ENCODE data around the gene IL1R1.
"Not testable (repeated sequence)": the region's sequence is repeated elsewhere in the genome, so short reads cannot be mapped to it uniquely, and the experiment has no call there.

IL1R1 gene

DNA sequence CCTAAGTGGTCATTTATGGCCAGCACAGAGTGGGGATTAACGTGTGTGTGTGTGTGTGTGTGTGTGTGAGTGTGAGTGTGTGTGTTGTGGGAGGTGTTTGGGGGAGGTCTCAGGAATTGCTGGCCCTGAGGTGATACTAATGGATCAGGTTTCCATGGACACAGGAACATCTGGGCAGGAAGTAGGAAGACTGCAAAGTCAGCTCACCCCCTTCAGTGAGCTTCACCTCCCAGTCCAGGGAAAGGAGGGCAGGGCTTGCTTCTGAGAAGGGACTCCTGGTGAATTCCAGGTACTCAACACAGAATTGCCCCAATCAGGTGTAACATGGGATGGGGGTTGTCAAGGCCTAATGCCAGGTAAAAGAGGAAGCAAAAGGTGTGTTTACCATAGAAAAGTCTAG lies 30.3 kb upstream of the IL1R1 start:
- peak; percentile 46 for DNase-seq

DNA sequence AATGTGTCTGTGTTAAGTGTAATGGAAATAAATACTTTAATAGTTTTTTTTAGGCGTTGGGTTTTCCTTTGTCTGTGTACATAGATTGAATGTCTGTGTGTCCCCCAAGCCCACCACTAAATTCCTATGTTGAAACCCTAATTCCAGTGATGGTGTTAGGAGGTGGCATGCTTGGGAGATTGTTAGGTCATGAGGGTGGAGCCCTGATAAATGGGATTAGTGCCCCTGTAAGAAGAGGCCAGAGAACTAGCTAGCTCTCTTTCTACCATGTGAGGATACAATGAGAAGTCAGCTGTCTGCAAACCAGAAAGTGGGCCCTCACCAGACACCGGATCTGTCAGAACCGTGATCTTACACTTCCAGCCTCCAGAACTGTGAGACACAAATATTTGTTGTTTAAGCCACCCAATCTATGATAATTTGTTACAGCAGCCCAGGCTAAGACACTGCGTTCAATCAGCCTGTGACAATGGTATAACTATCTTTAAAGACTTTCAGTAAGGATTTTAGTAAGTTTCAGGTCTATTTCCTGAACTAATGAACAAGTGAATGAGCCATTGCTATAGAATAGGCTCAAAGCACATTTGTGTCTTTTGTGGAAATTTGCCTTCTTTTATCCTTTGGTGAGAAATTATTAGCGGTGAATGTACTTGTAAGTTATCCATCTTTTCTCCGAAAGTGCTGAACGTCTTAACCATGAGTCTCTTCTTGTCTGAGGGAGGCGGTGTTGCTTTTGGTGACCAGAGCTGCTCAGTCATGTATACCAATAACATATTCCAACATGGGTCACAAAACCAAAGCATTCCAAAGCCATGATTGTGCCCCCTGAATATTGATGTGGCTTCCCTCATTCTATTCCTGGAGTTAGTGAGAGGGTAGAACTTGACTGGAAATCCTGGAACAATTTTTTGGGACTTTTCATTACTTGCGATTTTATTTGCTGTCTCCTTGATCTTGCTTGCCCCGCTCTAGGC lies 29.6 kb upstream of the IL1R1 start:
- no peak for DNase-seq

DNA sequence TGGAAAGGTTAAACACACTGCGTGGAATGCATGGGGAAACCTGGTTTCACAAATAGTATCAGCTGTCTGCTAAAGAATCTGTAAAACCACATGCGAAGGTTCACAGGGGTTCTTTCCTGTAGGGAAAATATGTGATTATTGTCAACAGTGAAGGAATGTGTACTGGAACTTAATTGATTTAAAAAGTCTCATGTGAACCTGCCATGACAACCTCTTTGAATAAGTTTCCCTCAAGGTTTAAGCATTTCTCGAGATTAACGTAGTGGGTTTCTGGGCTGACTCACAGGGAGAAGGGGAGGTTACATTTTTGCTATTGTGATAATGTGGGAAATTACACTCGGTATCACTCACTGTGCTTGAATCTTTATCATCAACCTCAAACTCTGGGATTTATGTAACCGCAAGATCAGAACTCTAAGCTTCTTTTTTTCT lies 28.2 kb upstream of the IL1R1 start:
- no peak for DNase-seq

DNA sequence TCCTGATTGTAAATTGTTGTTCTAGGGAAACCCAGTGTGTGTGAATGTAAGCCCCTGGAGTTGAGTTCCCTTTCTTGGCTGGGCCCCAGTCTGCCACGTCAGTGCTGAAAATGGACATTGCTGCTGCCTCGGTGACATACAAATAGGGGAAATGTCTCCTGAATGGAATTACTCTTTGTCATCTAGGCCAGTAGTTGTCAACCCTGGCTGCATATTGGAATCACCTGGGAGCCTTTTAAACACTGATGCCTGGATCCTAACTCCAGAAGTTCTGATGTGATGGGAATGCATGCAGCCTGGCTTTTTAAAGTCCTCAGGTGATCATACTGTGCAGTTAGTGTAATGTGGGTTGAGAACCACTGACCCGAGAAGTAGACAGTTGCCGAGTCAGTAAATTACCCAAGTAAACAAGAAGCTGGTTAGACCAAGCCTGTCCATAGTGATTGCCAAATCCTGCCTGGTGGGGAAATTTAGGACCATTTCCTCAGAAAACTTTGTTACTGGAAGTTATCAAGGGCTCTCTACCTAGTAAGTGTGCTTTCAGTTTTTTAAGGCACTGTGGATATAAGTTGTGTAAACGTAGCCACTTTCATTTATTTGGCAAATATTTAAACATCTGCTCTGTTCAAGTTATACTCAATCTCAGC lies 27.6 kb upstream of the IL1R1 start:
- DNase-seq, result peak; percentile 34

DNA sequence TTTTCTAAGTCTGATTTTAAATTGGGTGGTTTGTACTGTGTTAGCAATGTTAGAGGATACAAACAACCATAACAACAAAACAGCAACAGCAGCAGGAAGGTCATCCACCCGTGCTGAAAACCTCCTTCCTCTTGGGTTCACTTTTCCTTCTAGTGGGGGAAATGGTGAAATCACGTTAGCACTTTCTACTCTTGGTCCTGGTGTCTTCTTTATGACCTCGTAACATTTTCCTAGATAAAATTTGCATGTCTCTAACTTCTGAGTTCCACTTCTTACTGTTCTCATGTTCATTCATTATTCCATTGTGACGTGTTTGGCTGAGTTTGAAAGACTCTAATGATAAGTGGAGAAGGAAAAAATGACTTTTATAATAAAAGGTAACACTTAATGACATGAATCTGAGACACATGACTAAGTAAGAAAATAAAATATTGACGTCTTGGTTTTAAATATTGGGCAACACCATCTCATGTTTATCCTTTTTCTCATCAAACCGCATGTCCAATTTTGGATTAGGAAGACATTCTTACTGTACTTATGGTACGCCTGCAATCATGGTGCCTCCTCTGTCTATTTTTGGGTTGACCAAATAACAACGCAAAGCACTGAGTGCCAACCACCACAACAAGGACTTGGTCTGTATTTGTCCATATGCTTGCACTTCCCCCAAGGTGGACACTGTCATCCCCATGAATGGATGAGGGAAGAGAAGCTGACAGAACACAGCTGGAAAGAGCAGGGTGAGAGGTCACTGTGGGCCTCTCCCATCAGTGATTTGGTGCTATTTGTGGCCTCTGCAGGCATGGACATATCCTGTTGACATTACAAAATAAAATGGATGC lies 25.7 kb upstream of the IL1R1 start:
- no peak for DNase-seq

DNA sequence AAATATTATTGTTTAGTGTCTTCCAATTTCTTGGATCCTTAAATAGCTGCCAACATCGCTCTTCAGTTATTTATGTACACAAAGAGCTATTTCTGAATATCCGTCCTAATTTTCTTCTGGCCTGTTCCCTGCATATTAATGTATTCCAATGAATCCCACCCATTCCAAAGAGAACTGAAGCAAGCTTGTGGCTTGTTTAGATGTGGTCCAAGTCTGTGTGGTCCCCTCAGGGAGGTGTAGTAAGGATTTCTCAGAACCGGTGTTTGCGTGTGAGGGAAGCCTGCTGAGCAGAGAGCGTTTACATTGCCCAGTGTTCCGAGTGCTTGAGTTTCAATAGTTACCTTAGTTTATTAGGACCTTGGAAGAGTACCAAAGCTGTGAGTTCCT lies 25.1 kb upstream of the IL1R1 start:
- DNase-seq, result peak; percentile 64

DNA sequence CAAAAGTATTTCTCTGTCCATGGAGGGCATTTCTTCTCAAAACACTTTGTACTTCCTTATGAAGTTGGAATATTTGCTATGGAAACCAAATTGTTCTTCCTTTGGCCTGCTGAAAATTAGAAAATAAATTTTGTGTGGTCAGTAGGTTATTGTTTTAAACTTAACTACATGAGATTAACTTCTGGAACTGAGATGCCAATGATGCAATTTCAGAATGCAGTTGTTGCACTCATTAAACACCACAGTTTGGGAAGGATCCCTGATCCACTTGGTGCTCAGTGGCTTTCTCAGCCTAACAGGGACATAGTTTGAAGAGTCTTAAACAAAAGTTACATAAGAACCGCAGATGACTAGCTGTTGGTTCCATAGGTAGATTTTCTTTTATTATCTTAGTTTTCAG lies 23.3 kb upstream of the IL1R1 start:
- DNase-seq, result no peak

DNA sequence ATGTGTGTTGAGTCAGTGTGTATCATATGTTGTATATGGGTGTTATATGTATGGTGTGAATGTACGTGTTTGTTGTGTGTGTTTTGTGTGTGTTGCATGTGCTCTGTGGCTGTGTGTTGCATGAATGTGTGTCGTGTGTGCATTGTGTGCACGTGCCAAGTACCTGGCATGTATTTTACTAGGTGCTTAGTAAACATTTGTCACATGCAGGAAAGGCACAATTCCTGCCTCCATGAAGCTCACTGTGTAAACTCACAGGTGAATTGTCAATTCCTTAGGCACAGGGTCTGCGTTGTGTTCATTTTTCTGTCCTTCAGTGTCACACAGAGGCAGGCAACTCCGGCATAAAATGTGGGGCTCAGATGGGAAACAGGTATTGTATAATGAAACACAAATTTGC lies 22.3 kb upstream of the IL1R1 start:
- no peak for DNase-seq

DNA sequence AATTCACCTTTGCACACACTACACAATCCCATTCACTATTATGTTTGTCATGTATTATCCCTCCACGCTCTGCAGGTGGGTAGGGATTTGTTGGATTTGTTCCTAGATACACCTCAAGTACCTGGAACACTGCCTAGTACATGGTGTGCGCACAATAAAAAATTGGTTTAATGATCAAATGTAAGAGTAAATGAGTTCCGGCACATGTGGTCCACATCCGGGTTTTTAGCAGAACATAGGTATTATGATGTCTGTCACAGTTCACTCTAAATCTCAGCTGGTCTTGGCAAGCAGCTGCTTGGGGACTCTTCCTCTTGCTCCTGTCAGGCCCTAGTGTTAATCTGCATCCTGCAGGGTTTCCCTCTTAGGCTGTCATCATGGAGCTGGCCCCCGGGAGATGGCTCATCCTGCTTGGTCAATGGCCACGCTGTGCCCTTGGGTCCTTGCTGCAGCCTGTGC lies 21.8 kb upstream of the IL1R1 start:
- peak; percentile 48 for DNase-seq

DNA sequence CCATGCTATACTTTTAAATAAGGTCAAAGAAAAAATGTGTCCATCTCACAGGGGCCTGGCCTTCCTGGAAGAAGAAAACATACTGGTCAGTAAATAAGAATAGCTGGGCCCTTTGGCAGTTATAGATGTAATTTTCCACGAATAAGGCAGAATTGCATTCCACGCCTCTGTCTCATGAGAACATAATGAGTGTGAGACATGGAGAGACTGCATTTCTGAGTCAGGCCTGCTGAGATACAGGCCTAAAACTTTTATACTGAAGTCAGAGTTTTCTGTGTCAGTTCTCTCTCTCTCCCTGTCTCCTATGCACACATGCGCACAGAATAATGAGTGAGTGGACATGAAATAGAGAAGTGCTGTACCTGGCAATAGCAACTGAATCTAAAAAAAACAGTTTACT lies 20.4 kb upstream of the IL1R1 start:
- no peak for DNase-seq

DNA sequence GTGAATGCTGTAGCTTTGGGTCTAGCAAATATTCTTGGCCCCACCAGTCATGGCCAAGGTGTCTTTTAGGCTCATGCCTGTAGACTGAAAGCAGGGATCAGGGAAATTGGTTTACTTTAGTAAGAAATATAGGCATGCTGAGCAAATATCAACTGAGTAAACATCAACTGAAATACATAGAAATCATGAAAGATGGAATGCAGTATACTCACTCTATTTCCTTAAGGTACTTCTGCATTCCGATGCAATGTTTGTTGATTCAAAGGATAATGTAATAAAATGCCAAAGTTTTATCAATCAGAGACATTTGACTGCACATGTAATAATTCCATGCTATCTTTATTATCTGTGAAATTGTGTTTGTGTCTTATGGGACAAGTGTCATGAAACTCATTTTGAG lies 19.6 kb upstream of the IL1R1 start:
- no peak for DNase-seq

DNA sequence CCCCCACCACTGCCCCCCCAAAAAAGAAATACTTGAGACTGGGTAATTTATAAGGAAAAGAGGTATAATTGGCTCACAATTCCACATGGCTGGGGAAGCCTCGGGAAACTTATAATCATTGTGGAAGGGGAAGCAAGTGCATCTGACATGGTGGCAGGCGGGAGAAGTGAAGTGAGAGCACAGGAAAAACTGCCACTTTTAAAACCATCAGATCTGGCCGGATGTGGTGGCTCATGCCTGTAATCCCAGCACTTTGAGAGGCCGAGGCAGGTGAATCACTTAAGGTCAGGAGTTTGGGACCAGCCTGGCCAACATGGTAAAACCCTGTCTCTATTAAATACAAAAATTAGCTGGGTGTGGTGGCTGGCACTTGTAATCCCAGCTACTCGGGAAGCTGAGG lies 18.1 kb upstream of the IL1R1 start:
- DNase-seq, result not testable (repeated sequence)

DNA sequence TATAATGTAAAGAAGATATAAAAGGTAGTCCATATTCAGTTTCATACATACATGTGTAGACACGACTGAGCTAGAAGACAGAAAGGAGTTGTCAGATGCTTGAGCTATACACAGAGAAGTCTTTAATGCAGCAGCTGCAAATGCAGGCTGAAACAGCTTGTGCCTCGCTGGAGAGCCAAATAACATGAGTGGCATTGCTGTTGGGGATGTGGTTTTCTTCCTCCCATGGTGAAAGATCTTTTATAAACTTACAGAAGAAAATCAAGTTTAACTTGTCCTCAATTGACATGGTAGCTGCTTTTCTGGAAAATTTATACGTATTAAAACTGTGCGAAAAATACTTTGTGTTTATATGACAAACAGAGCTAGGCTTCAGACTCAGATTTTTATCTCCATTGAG lies 16.4 kb upstream of the IL1R1 start:
- no peak for DNase-seq

DNA sequence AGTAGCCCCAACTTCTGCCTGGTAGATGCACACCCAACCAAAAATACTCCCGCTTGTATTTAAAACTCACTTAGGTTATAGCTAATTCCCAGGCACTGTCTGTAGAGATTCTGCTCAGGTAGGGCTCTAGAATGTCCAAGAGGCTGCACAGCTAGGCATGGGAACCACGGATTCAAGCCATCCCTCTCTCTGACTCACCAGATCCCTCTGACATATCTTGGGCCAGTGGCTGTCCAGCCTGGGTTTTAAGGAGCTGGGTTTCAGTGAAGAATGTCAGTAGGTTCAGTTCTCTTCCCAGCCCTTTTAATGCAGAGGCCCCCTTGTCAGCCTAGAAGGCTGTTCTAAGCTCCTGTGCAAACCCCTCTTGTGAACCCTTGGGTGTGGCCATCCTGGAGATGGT lies 15.9 kb upstream of the IL1R1 start:
- DNase-seq, result no peak

DNA sequence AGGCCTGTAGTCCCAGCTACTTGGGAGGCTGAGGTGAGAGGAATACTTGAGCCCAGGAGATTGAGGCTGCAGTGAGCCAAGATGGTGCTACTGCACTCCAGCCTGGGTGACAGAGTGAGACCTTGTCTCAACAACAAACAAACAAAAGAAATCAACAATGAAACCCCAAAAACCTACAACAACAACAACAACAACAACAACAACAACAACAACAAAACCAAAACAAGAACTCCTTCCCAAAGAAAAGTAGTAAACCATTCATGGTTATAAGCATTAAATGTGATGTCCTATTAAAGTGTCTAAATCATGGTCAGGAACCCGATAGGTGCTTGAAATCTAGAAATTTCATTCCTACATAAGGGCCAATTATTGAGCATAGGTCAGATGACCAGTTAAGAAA lies 13.5 kb upstream of the IL1R1 start:
- DNase-seq, result no peak

DNA sequence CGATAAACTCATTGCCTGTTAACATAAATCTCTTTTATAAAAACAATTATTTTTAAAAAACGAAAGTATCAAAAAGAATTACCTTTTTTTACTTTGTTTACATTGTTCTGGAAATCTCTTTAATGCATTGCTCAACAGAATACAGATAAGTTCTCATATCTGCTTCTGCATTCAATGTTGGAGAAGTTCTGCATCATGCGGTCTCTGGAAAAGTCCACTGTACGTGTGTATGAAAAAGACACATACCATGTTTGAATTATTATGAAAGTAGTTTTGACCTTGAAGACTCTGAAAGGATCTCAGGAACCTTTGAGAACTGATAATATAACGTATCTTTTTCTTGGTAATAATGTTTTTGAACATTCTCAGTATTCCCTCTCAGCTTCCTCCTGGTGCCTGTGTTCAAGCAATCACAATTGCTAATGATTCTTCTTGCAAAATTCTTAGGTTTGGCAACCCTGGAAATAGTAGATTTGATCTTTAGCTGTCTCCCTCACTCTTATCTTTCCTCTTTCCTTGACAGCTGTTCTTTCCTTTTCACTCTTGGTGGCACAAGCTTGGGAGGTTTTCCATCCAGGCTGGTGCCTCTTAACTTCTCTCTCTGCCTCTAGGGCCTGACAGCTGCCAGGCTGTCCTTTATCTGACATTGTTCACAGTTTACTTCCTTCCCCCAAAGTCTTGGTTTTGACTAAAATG lies 12.4 kb upstream of the IL1R1 start:
- DNase-seq, result no peak

DNA sequence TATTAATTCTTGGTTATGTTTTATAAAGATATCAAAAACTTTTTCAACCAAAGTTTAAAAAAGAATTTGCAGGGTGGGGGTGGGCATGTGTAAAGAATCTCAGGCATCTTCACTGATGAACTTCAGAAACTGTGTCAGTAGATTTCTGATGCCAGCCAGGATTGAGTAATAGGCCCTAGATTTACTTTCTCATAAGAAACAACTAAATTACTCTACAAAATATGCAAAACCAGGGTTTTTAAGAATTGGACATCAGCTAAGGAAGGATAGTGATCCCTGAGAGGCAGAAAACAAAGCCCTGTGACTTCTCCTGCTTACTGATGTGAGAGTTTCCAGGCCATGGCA lies 11.9 kb upstream of the IL1R1 start:
- DNase-seq, result no peak

DNA sequence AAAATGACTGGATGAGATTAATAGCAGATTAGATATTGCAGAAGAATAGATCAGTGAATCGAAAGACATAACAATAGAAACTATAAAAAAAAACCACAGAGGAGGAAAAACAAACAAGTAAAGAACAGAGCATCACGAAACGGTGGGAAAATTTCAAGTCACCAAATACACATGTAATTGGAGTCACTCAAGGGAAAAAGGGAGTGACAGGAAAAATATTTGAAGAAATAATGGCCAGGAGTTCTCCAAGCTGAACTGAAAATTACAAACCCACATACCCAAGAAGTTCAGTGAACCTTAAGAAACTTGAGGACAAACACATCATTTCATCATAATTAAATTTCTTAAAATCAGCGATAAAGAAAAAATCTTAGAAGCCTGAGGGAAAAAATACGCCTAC lies 11.0 kb upstream of the IL1R1 start:
- DNase-seq, result no peak

DNA sequence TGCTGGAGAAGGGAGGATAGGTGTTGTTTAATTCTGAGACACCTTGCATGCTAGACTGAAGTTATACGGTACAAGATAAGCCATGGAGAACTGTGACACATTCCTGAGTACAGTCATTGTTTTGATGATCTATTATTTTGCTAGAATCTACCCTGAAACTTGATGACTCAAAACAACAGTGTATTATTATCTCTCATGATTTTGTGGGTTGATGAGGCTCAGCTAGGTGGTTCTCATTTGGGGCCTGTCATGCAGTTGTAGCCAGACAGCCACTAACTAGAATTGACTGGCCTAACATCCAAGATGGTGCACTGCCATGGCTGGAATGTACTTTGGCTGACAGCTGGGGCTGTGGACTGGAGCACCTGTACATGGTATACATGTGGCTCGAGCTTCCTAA lies 5.4 kb upstream of the IL1R1 start:
- DNase-seq, result no peak

DNA sequence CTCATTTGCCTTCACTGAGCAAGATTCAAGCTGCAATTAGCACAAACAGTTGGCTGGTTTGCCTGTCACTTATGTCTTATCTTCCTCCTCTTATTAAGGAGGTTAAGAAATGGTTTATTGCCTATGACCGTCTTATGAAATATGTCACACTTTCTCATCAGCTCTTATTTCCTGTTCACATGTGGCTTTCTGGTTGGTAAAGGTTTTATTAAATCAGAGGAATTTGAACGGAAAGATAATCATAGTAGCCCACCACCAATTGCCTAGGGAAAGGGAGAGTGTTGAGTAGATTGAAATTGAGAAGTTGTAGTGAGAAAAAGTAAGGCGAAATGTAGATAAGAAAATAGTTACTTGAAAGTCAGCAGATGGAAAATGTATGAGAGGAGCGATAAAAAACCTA lies 4.2 kb upstream of the IL1R1 start:
- DNase-seq, result no peak

DNA sequence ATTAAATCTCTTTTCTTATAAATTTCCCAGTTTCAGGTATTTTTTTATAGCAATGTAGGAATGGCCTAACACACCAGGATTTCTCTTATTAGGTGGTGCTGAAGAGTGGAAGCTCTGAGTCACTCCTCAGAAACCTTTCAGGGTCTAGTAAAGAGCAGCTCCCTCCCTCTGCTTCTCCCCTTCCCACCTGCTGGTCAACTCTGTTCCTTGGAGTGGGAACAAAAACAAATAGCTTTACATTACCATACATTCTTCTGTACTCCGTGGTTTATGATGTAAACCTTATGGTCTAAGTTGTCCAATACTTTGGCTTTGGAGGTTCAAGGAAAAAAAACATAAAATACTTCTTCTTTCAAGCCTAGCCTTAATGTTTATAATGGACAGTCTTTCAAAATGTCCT lies 2.7 kb upstream of the IL1R1 start:
- no peak for DNase-seq

DNA sequence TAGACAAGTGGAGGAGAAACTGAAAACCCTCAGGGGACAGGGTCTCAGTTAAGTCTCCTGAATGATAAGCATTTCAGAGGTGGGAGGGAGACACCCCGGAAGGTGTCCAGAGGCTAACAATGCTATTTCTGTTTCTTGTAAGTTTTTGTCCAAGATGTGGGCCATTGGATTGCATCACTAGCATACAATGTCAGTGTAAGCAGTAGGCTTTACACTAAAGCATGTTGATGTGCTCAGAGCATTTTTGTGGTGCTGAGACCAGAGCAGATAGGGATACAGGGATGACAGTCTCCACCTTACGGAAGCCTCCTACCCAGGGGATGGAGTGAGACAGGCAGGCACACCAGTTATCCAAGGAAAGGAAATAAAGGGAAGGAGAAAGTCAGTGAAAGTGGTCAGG lies 2.2 kb upstream of the IL1R1 start:
- no peak for DNase-seq
